ENCODE data around the gene MMP25.

GRCh38 chr16:3070608-3071111 lies 24.3 kb downstream of the MMP25 start:
- TF ChIP-seq CTCF (conservative IDR thresholded peaks at IDR 0.05; ENCODE audit: low read length) (no peak), EZH2phosphoT487 (IDR thresholded peaks at IDR 0.05; ENCODE audit: borderline replicate concordance) (no peak)
